Cardiac fibroblast (primary cell): Measurements from ENCODE around the gene RCCD1.

ENCODE experiments used
- DNase-seq, 2 donors: peaks; one replicate each; pipeline versions ENCODE4 v3.0.0 to v3.0.0-alpha.2; 2010; ENCODE audit warnings: low read depth in 2 of 2
- H3K4me3 ChIP-seq, 2 donors: replicated peaks in 1 of 2; 1 replicate in 1 of 2; 2 replicates in 1 of 2; pipeline ENCODE4 v1.5.1; 2011; ENCODE audit warnings: low read depth in 2 of 2, low read length in 2 of 2, mild to moderate bottlenecking in 2 of 2, moderate library complexity in 1 of 2
- TF ChIP-seq, protein P1 (sequence below): IDR thresholded peaks from one replicate; pipeline ENCODE4 v1.5.1; 2011; ENCODE audit warnings: low read depth, mild to moderate bottlenecking, low read length, inconsistent platforms

The RCCD1 gene

GRCh38 chr15:90909976-90910375, 44.7 kb upstream of the RCCD1 start:
- TF ChIP-seq, protein P1, sequence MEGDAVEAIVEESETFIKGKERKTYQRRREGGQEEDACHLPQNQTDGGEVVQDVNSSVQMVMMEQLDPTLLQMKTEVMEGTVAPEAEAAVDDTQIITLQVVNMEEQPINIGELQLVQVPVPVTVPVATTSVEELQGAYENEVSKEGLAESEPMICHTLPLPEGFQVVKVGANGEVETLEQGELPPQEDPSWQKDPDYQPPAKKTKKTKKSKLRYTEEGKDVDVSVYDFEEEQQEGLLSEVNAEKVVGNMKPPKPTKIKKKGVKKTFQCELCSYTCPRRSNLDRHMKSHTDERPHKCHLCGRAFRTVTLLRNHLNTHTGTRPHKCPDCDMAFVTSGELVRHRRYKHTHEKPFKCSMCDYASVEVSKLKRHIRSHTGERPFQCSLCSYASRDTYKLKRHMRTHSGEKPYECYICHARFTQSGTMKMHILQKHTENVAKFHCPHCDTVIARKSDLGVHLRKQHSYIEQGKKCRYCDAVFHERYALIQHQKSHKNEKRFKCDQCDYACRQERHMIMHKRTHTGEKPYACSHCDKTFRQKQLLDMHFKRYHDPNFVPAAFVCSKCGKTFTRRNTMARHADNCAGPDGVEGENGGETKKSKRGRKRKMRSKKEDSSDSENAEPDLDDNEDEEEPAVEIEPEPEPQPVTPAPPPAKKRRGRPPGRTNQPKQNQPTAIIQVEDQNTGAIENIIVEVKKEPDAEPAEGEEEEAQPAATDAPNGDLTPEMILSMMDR: no peak
- no peak overlapping the region for H3K4me3 ChIP-seq
- no peak for DNase-seq

- TF ChIP-seq, protein P1: no peak
- DNase-seq: no peak
- no peak overlapping the region for H3K4me3 ChIP-seq
Observed at GRCh38 chr15:90910441-90911301, 44.0 kb upstream of the RCCD1 start.

GRCh38 chr15:90911302-90911623, 43.4 kb upstream of the RCCD1 start:
- TF ChIP-seq, protein P1: no peak
- no peak overlapping the region for H3K4me3 ChIP-seq
- DNase-seq: no peak

- H3K4me3 ChIP-seq: no peak overlapping the region
- no peak for DNase-seq
- TF ChIP-seq, protein P1: no peak
Observed at GRCh38 chr15:90911906-90912769, 42.5 kb upstream of the RCCD1 start.

GRCh38 chr15:90912770-90913075, 42.0 kb upstream of the RCCD1 start:
- TF ChIP-seq, protein P1: no peak
- DNase-seq: no peak
- H3K4me3 ChIP-seq: no peak overlapping the region

- TF ChIP-seq, protein P1: no peak
- no peak overlapping the region for H3K4me3 ChIP-seq
Observed at GRCh38 chr15:90913398-90913944, 41.2 kb upstream of the RCCD1 start.

More at GRCh38 chr15:90913398-90913944, 41.2 kb upstream of the RCCD1 start:
- DNase-seq: no peak
